Breast epithelium (tissue), 4 donors: ENCODE results near the gene TNIP2. TPM values are rescaled to one million over a fixed set of nuclear protein-coding genes. Genes with fewer than 3 reads are reported as not detected.
A peak's percentile ranks its signal among the peaks of the same experiment; 100 is the strongest.

ENCODE experiments used
- DNase-seq, 2 donors: peaks; one replicate each; pipeline ENCODE4 v3.0.0-alpha.2; 2019; ENCODE audit warnings: low spot score in 2 of 2
- H3K27ac ChIP-seq, 2 donors: fragments of 200-600 bp; sonication (generic) in 1 of 2; one replicate each; pipeline ENCODE4 v1.5.1; 2016 to 2019; ENCODE audit warnings: mild to moderate bottlenecking in 1 of 2
- H3K27me3 ChIP-seq, 2 donors: fragments of 200-600 bp; sonication (generic) in 1 of 2; one replicate each; pipeline versions ENCODE4 v1.5.1 to v1.6.0; 2017 to 2019; ENCODE audit warnings: control low read depth in 1 of 2, mild to moderate bottlenecking in 1 of 2
- H3K36me3 ChIP-seq: fragments of 200-600 bp; one replicate; pipeline ENCODE4 v1.5.1; 2019
- H3K4me1 ChIP-seq, 2 donors: fragments of 200-600 bp; sonication (generic); one replicate each; pipeline ENCODE4 v1.5.1; 2016 to 2019; ENCODE audit warnings: control low read depth in 1 of 2
- H3K4me3 ChIP-seq, 3 donors: fragments of 200-600 bp; sonication (generic); 1 replicate in 2 of 3; 2 replicates in 1 of 3; pipeline ENCODE4 v1.5.1; 2016 to 2019; ENCODE audit warnings: mild to moderate bottlenecking in 3 of 3, moderate library complexity in 2 of 3
- H3K9me3 ChIP-seq, 2 donors: fragments of 200-600 bp; sonication (generic) in 1 of 2; one replicate each; pipeline ENCODE4 v1.5.1; 2016 to 2019; ENCODE audit warnings: control low read depth in 1 of 2
- POLR2A ChIP-seq: fragments of 450-650 bp; IDR thresholded peaks from one replicate; pipeline ENCODE4 v1.6.1; 2016; ENCODE audit warnings: antibody characterized with exemption, mild to moderate bottlenecking, moderate library complexity
- POLR2AphosphoS5 ChIP-seq, 3 donors: sonication (generic); formaldehyde crosslinking; IDR thresholded peaks; one replicate each; pipeline ENCODE4 v1.6.1; 2017; ENCODE audit warnings: antibody characterized with exemption in 3 of 3
- intact Hi-C: fragments of 100-400 bp; cut with DNase I; formaldehyde crosslinking; loops from one replicate; pipeline ENCODE4 v1.15.1; 2023; ENCODE audit warnings: low total_unique reads
- total RNA-seq, 3 donors: library from RNA; depleted of rRNA; stranded (reverse); fragments of >200 nt; gene quantifications; one replicate each; pipeline ENCODE4 v1.1.0, GENCODE V29; 2016
- TF ChIP-seq, protein P1 (sequence below), 3 donors: fragments of 450-650 bp; IDR thresholded peaks; one replicate each; pipeline ENCODE4 v1.5.1; 2016 to 2017; ENCODE audit warnings: antibody characterized with exemption in 3 of 3, mild to moderate bottlenecking in 3 of 3, moderate library complexity in 3 of 3

The TNIP2 gene
- total RNA-seq, 3 donors from 2014 or later: 46.4 to 73.4 (median 64.2) TPM

DNA sequence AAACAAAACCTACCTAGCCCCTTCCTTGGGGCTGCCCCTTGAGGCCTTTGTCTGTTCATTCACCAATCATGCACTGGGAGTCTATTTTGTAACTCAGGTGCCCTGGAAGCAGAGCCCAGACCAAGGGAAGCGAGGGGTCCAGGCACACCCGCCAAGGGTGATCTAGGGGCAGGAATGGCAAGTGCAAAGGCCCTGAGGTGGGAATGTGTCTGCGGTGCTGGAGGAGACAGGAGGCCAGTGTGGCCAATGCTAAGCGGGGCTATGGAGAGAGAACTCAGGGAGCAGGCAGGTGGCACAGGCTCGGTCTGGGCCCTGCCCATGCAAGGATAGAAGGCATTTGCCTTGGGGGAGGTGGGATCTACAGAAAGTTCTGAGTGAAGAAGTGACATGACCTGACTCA, 33.2 kb upstream of the TNIP2 start:
- H3K4me1 ChIP-seq: peaks cover 0 to 4% of the 10 kb centered on the region in 2 donors
- no peaks in the 10 kb centered on the region for H3K27me3 ChIP-seq
- DNase-seq: no peak
- H3K27ac ChIP-seq: no peak overlapping the region
- intact Hi-C loops: no loop called here
- H3K9me3 ChIP-seq: no peaks in the 10 kb centered on the region
- no peak overlapping the region for H3K4me3 ChIP-seq
- TF ChIP-seq POLR2A: no peak
- TF ChIP-seq, protein P1, sequence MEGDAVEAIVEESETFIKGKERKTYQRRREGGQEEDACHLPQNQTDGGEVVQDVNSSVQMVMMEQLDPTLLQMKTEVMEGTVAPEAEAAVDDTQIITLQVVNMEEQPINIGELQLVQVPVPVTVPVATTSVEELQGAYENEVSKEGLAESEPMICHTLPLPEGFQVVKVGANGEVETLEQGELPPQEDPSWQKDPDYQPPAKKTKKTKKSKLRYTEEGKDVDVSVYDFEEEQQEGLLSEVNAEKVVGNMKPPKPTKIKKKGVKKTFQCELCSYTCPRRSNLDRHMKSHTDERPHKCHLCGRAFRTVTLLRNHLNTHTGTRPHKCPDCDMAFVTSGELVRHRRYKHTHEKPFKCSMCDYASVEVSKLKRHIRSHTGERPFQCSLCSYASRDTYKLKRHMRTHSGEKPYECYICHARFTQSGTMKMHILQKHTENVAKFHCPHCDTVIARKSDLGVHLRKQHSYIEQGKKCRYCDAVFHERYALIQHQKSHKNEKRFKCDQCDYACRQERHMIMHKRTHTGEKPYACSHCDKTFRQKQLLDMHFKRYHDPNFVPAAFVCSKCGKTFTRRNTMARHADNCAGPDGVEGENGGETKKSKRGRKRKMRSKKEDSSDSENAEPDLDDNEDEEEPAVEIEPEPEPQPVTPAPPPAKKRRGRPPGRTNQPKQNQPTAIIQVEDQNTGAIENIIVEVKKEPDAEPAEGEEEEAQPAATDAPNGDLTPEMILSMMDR (IDR thresholded peaks at IDR 0.05): no peak
- no peaks in the 10 kb centered on the region for H3K36me3 ChIP-seq

DNA sequence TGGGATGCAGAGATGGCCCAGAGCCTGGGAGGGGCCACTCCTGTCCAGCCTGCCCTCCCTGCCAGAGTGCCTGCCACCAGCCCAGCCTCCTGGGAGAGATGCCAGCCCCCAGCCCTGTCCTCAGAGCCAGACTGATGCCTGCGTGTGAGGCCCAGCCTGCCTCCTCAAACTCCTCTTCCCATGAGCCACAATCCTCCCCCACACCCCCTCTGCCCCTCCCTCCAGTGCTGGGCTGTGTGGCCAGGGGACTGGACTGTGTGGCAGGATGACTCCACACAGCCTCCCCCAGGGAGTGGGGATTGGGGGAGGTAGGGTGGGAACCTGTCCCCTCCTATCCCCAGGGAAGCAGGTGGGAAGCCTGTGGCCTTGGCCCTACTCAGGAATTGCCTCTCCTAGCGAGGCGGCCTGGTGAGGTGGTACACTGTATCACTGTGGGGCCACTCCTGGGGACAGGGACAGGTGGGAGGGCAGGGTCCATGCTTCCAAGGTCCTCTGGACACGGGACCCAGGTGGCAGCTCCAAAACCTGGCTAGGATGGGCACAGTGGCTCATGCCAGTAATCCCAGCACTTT, 32.5 kb upstream of the TNIP2 start:
- Histone ChIP-seq H3K9me3 (peaks cover 0 to 1% of the 10 kb centered on the region in 2 donors), H3K36me3 (no peaks in the 10 kb centered on the region), H3K27me3 (no peaks in the 10 kb centered on the region), H3K4me3 (no peak overlapping the region), H3K4me1 (peaks cover 0 to under 1% of the 10 kb centered on the region in 2 donors), H3K27ac (peak overlapping the region in 1 of 2 donors; percentile 58)
- intact Hi-C loops: no loop called here
- no peak for TF ChIP-seq POLR2A
- TF ChIP-seq, protein P1 (IDR thresholded peaks at IDR 0.05): no peak
- TF ChIP-seq POLR2AphosphoS5 (IDR thresholded peaks at IDR 0.05): no peak
- no peak for DNase-seq

DNA sequence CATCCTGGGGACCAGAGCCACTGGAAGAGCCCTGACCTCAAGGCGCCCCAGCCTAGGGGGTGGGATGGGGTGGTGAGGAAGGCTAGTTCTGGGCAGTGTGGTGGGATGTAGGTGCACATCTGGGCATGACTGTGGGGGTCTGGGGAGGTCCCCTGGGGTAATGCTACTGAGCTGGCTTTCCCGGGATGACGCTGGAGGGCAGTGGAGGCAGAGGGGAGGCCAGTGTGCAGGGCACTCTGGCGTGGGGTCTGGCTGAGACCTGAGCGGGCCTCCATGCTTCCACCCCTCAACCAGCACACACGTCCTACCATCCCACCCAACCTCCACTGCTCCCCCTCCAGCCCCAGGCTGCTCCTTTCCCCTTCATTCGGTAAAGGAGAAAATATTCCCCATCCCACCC, 32.0 kb upstream of the TNIP2 start:
- no peaks in the 10 kb centered on the region for H3K27me3 ChIP-seq
- TF ChIP-seq, protein P1 (IDR thresholded peaks at IDR 0.05): no peak
- TF ChIP-seq POLR2AphosphoS5 (IDR thresholded peaks at IDR 0.05) (no peak), POLR2A (no peak)
- H3K27ac ChIP-seq: peak overlapping the region; percentile 42 to 58
- H3K4me3 ChIP-seq: no peak overlapping the region
- DNase-seq: no peak
- peaks cover 0 to 5% of the 10 kb centered on the region in 2 donors for H3K9me3 ChIP-seq
- intact Hi-C loops: no loop called here
- H3K36me3 ChIP-seq: no peaks in the 10 kb centered on the region
- no peaks in the 10 kb centered on the region for H3K4me1 ChIP-seq

DNA sequence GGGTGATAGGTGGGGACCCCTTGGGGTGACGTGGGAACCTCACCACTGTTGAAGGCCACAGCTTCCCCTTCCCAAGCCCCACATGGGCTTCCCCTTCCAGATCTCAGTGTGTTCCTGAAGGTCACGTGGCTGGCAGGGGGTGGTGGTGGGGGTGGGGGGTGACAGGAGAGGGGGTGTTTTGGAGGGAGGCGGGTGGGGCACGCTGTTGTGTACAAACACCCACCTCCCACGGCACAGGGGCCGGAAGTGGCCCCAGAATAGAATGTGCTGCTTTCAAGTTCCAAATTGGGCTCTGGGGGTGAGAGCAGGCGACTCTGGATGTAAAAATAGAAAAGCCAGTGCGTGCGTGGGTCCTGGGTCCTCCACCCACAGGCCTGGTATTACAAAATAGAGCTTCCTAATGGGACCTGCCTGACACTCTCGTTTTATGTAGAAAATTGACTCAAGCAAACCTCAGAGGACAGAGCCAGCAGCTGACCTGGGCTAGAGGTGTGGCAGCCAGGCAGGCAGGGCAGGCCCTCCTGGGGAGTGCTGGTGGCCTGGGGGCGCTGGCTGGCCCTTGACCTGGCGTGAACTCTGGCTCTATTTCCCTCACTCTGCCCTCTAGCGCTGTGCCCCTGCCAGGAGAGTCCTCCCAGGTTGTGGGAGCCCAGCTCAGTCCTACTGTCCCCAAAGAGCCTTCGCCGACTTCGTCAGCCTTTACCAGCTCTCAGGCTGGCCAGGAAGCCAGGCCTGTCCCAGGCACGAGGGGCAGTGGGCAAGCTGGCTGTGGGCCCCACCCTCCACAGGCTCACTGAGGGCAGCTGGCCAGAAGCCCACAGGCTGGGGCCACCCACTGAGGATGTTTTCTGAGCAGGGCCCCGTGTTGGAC, 31.3 kb upstream of the TNIP2 start:
- intact Hi-C loops: no loop called here
- H3K27ac ChIP-seq: peak overlapping the region; percentile 42 to 58
- H3K4me3 ChIP-seq: no peak overlapping the region
- TF ChIP-seq, protein P1 (IDR thresholded peaks at IDR 0.05): no peak
- TF ChIP-seq POLR2A (no peak), POLR2AphosphoS5 (IDR thresholded peaks at IDR 0.05) (no peak)
- H3K27me3 ChIP-seq: no peaks in the 10 kb centered on the region
- no peaks in the 10 kb centered on the region for H3K36me3 ChIP-seq
- peaks cover 0 to 5% of the 10 kb centered on the region in 2 donors for H3K9me3 ChIP-seq
- H3K4me1 ChIP-seq: no peaks in the 10 kb centered on the region
- no peak for DNase-seq

DNA sequence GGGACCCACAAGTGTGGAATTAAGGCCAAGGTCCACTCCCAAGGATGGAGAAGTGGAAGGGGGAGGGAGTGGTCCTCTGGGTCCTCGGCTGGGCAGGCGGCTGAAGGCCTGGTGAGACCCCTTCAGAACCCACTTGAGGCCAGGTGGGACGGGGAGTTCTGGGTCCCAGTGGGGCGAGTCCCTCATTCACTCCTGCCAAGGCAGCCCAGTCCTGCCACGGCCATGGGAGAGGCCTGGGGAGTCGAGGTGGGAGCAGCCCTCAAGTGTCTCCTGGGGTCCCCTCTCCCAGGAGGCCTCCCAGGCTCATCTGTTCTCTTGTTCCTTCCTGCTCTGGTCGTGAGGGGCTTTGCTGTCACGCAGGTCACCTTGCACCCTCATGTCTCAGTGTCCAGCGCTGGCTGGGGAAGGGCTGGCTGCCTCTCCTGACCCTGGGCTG, 30.7 kb upstream of the TNIP2 start:
- Histone ChIP-seq H3K27ac (peak overlapping the region in 1 of 2 donors; percentile 7), H3K4me3 (no peak overlapping the region), H3K9me3 (peaks cover 0 to 5% of the 10 kb centered on the region in 2 donors), H3K36me3 (no peaks in the 10 kb centered on the region), H3K27me3 (no peaks in the 10 kb centered on the region), H3K4me1 (no peaks in the 10 kb centered on the region)
- no peak for TF ChIP-seq POLR2AphosphoS5 (IDR thresholded peaks at IDR 0.05)
- TF ChIP-seq, protein P1 (IDR thresholded peaks at IDR 0.05): no peak
- intact Hi-C loops: no loop called here
- DNase-seq: no peak
